IMR-90 (cell line): ENCODE data around the gene PLCL2.

Experiments used
- MAFK ChIP-seq: IDR thresholded peaks from 2 replicates; pipeline ENCODE4 v1.6.1; 2012; ENCODE audit warnings: low read depth, low read length, improper control_type of control experiment
- POLR2A ChIP-seq: IDR thresholded peaks from 2 replicates; pipeline ENCODE4 v1.6.1; 2012; ENCODE audit warnings: mild to moderate bottlenecking, low read depth, low read length
- RAD21 ChIP-seq: IDR thresholded peaks from 2 replicates; pipeline ENCODE4 v1.6.1; 2012; ENCODE audit warnings: low read length, improper control_type of control experiment
- RFX5 ChIP-seq: IDR thresholded peaks from 2 replicates; pipeline ENCODE4 v1.8.0; 2012; ENCODE audit warnings: low read depth, mild to moderate bottlenecking, low read length, moderate library complexity
- TF ChIP-seq, protein P1 (sequence below): fragments of 150-350 bp; IDR thresholded peaks from 2 replicates; pipeline ENCODE4 v1.6.1; 2016; ENCODE audit warnings: low read depth, mild to moderate bottlenecking, low read length, moderate library complexity, borderline replicate concordance

- TF ChIP-seq RAD21 = no peak
- TF ChIP-seq POLR2A = no peak
- TF ChIP-seq, protein P1, sequence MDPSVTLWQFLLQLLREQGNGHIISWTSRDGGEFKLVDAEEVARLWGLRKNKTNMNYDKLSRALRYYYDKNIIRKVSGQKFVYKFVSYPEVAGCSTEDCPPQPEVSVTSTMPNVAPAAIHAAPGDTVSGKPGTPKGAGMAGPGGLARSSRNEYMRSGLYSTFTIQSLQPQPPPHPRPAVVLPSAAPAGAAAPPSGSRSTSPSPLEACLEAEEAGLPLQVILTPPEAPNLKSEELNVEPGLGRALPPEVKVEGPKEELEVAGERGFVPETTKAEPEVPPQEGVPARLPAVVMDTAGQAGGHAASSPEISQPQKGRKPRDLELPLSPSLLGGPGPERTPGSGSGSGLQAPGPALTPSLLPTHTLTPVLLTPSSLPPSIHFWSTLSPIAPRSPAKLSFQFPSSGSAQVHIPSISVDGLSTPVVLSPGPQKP = no peak
- no peak for TF ChIP-seq RFX5
- TF ChIP-seq MAFK = no peak
Measured at GRCh38 chr3:16943857-16944256, 59.1 kb downstream of the PLCL2 start.
